ENCODE results near the gene IL36A. TPM values are rescaled to one million over a fixed set of nuclear protein-coding genes. Genes with fewer than 3 reads are reported as not detected.

IL36A gene
- total RNA-seq, 4 donors from 2014 or later: not detected

DNA sequence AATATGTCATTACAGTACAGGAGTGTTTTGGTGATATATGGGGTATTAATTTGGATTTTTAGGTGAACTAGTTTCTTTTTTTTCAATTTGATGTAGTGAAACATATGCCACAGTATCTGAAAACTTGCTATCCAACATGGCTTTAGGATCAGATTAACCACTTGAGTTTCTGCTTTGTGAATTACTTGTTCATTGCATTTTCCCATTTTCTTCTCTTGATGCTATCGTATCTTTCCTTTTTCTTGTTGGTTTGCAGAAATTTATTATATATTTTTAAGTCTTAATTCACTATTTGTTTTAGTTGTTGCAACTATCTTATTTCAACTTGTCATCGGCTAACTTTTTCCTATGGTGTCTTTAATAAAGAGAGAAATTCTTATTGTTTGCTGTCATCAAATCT lies 8.8 kb downstream of the IL36A start:
- no peaks in the 10 kb centered on the region for H3K27me3 ChIP-seq
- TF ChIP-seq POLR2A (IDR thresholded peaks at IDR 0.05): no peak
- no peak for TF ChIP-seq CTCF (IDR thresholded peaks at IDR 0.05 in 4 of 5, conservative IDR thresholded peaks at IDR 0.05 in 1 of 5)
- DNase-seq (no peak), ATAC-seq (no peak)
- no peaks in the 10 kb centered on the region for H3K4me1 ChIP-seq
- in situ Hi-C loops (cut with MboI; ENCODE audit: low sequenced_read_pairs in 4 of 4) (no loop called here), intact Hi-C loops (cut with DNase I; ENCODE audit: low total_unique reads) (no loop called here)
- H3K9me3 ChIP-seq: no peaks in the 10 kb centered on the region
- H3K4me3 ChIP-seq: no peak overlapping the region
- no peak overlapping the region for H3K27ac ChIP-seq
- no peaks in the 10 kb centered on the region for H3K36me3 ChIP-seq

- DNase-seq (no peak), ATAC-seq (no peak)
- H3K27me3 ChIP-seq: no peaks in the 10 kb centered on the region
- intact Hi-C loops (cut with DNase I; ENCODE audit: low total_unique reads) (no loop called here), in situ Hi-C loops (cut with MboI; ENCODE audit: low sequenced_read_pairs in 4 of 4) (no loop called here)
- H3K4me3 ChIP-seq: no peak overlapping the region
- H3K4me1 ChIP-seq: no peaks in the 10 kb centered on the region
- H3K27ac ChIP-seq: no peak overlapping the region
- H3K9me3 ChIP-seq: no peaks in the 10 kb centered on the region
- TF ChIP-seq CTCF (IDR thresholded peaks at IDR 0.05 in 4 of 5, conservative IDR thresholded peaks at IDR 0.05 in 1 of 5) (no peak), POLR2A (IDR thresholded peaks at IDR 0.05) (no peak)
- no peaks in the 10 kb centered on the region for H3K36me3 ChIP-seq
Observed at GRCh38 chr2:113015042-113015441, 9.8 kb downstream of the IL36A start.

- no peak for TF ChIP-seq POLR2A (IDR thresholded peaks at IDR 0.05)
- no peak for TF ChIP-seq CTCF (IDR thresholded peaks at IDR 0.05 in 4 of 5, conservative IDR thresholded peaks at IDR 0.05 in 1 of 5)
- intact Hi-C loops (cut with DNase I; ENCODE audit: low total_unique reads) (no loop called here), in situ Hi-C loops (cut with MboI; ENCODE audit: low sequenced_read_pairs in 4 of 4) (no loop called here)
- Histone ChIP-seq H3K4me1 (no peaks in the 10 kb centered on the region), H3K27ac (no peak overlapping the region), H3K9me3 (no peaks in the 10 kb centered on the region), H3K4me3 (no peak overlapping the region), H3K27me3 (no peaks in the 10 kb centered on the region), H3K36me3 (no peaks in the 10 kb centered on the region)
- DNase-seq (no peak), ATAC-seq (no peak)
Observed at GRCh38 chr2:113015655-113016054, 10.4 kb downstream of the IL36A start.

GRCh38 chr2:113018509-113018908 lies 13.2 kb downstream of the IL36A start:
- TF ChIP-seq POLR2A (IDR thresholded peaks at IDR 0.05) (no peak), CTCF (IDR thresholded peaks at IDR 0.05 in 4 of 5, conservative IDR thresholded peaks at IDR 0.05 in 1 of 5) (no peak)
- H3K36me3 ChIP-seq: no peaks in the 10 kb centered on the region
- no peaks in the 10 kb centered on the region for H3K9me3 ChIP-seq
- H3K4me3 ChIP-seq: no peak overlapping the region
- DNase-seq (no peak), ATAC-seq (no peak)
- H3K4me1 ChIP-seq: no peaks in the 10 kb centered on the region
- intact Hi-C loops (cut with DNase I; ENCODE audit: low total_unique reads): no loop called here
- no peak overlapping the region for H3K27ac ChIP-seq
- H3K27me3 ChIP-seq: no peaks in the 10 kb centered on the region
- in situ Hi-C loops (cut with MboI; ENCODE audit: low sequenced_read_pairs in 4 of 4): no loop called here

DNA sequence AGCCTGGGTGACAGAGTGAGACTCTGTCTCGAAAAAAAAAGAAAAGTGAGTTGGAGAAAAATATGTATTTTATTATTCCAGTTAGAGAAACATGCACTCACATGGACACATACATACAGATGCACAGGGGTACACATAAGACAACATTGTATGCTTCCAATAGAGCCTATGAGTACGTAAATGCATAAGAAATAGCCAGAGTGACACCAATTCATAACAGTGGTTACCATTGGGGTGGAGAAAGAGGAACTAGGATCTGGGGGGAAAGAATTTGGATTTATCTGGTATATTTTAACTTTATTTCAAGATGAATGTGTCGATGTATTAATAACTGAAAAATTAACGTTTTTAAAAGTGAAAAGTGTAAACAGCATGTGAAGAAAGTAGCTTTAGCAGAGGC lies 16.1 kb downstream of the IL36A start:
- ATAC-seq (no peak), DNase-seq (no peak)
- H3K4me3 ChIP-seq: no peak overlapping the region
- H3K27me3 ChIP-seq: no peaks in the 10 kb centered on the region
- TF ChIP-seq POLR2A (IDR thresholded peaks at IDR 0.05) (no peak), CTCF (IDR thresholded peaks at IDR 0.05 in 4 of 5, conservative IDR thresholded peaks at IDR 0.05 in 1 of 5) (no peak)
- intact Hi-C loops (cut with DNase I; ENCODE audit: low total_unique reads) (no loop called here), in situ Hi-C loops (cut with MboI; ENCODE audit: low sequenced_read_pairs in 4 of 4) (no loop called here)
- no peaks in the 10 kb centered on the region for H3K4me1 ChIP-seq
- no peaks in the 10 kb centered on the region for H3K9me3 ChIP-seq
- no peaks in the 10 kb centered on the region for H3K36me3 ChIP-seq
- no peak overlapping the region for H3K27ac ChIP-seq

Data from gastrocnemius medialis (tissue), 4 donors.